Osteoblast (primary cell): ENCODE measurements around the gene GOLGB1. TPM values are rescaled to one million over a fixed set of nuclear protein-coding genes. Genes with fewer than 3 reads are reported as not detected.

Source experiments
- DNase-seq: peaks from one replicate; pipeline ENCODE4 v3.0.0; 2011; ENCODE audit warnings: low spot score, mixed read lengths; ENCODE audit not compliant: insufficient read length; ENCODE audit errors: missing footprints
- H2AFZ ChIP-seq: 2 replicates; pipeline ENCODE4 v1.6.0; 2011; ENCODE audit warnings: mild to moderate bottlenecking, low read length
- H3K27ac ChIP-seq: 2 replicates; pipeline ENCODE4 v1.5.1; 2011; ENCODE audit warnings: mild to moderate bottlenecking, low read depth, low read length, moderate library complexity
- H3K27me3 ChIP-seq: 2 replicates; pipeline ENCODE4 v1.6.0; 2012; ENCODE audit warnings: mild to moderate bottlenecking, control low read depth, inconsistent platforms, low read length, moderate library complexity; ENCODE audit not compliant: insufficient read depth
- H3K36me3 ChIP-seq: 2 replicates; pipeline ENCODE4 v1.5.1; 2011; ENCODE audit warnings: mild to moderate bottlenecking, low read length, control low read depth, moderate library complexity; ENCODE audit not compliant: insufficient read depth
- H3K4me1 ChIP-seq: 2 replicates; pipeline ENCODE4 v1.5.1; 2011; ENCODE audit warnings: mild to moderate bottlenecking, low read length, control low read depth, moderate library complexity; ENCODE audit not compliant: insufficient read depth
- H3K4me2 ChIP-seq: 2 replicates; pipeline ENCODE4 v1.6.0; 2011; ENCODE audit warnings: mild to moderate bottlenecking, low read length; ENCODE audit not compliant: insufficient read depth
- H3K4me3 ChIP-seq: fragments of 200-600 bp; sonication (generic); 3 replicates; pipeline ENCODE4 v1.5.1; 2012; ENCODE audit warnings: mild to moderate bottlenecking, low read length, inconsistent platforms; ENCODE audit not compliant: insufficient read depth
- H3K79me2 ChIP-seq: 2 replicates; pipeline ENCODE4 v1.6.0; 2012; ENCODE audit warnings: mild to moderate bottlenecking, low read length, control low read depth, inconsistent platforms; ENCODE audit not compliant: insufficient read depth
- H3K9me3 ChIP-seq: 2 replicates; pipeline ENCODE4 v1.5.1; 2011; ENCODE audit warnings: low read depth, low read length, control low read depth
- H4K20me1 ChIP-seq: 2 replicates; pipeline ENCODE4 v1.6.0; 2012; ENCODE audit warnings: mild to moderate bottlenecking, low read length, control low read depth; ENCODE audit not compliant: insufficient read depth
- CTCF ChIP-seq: IDR thresholded peaks from 2 replicates; pipeline ENCODE4 v1.5.1; 2011; ENCODE audit warnings: mild to moderate bottlenecking, low read depth, low read length, moderate library complexity; ENCODE audit errors: extremely low read depth
- total RNA-seq: library from RNA; depleted of rRNA; stranded (reverse); fragments of >200 nt; gene quantifications from 2 replicates; pipeline ENCODE4 v1.2.3, GENCODE V29; 2012

The GOLGB1 gene
- total RNA-seq, 1 donor: 70.6 TPM

GRCh38 chr3:121665488-121665887 is 84.1 kb downstream of the GOLGB1 start:
- TF ChIP-seq CTCF: no peak
- no peaks in the 10 kb centered on the region for H3K9me3 ChIP-seq
- H3K4me1 ChIP-seq: no peaks in the 10 kb centered on the region
- peaks cover 62% of the 10 kb centered on the region for H3K36me3 ChIP-seq
- H3K79me2 ChIP-seq: no peaks in the 10 kb centered on the region
- no peak for DNase-seq
- no peaks in the 10 kb centered on the region for H4K20me1 ChIP-seq
- no peak overlapping the region for H2AFZ ChIP-seq
- H3K4me3 ChIP-seq: no peak overlapping the region
- no peak overlapping the region for H3K4me2 ChIP-seq
- no peak overlapping the region for H3K27ac ChIP-seq
- no peaks in the 10 kb centered on the region for H3K27me3 ChIP-seq

DNA sequence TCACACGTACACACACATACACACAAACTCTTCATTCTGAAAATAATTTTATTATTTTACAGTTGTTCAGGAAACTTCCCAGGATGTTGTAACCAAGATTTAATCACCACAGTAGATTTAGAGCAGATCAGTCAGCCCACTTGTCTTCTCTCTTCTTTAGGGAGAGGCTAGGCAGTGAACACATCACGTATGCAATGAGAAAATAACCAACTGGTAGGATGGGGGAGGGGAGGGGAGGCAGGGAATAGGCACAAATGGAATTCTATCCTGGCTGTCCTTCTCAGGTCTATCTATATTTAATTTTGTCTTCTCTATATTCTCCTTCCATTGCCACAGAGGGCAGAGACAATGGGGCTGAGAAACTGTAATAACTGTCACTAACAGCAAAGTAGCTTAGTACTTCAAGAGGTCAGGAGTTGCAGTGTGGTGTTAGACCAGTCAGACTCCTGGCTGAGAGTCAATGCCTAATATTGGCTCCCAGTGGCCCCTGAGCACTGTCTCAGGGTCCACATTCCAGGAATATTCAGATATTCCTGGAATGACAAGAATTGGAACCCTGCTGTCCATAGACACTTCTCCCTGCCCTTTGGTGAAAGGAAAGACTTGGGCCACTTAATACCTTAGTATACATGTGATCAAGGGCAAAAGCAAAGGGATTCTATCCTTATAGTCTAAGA is 86.2 kb downstream of the GOLGB1 start:
- H2AFZ ChIP-seq: no peak overlapping the region
- no peak overlapping the region for H3K4me3 ChIP-seq
- H3K27me3 ChIP-seq: no peaks in the 10 kb centered on the region
- H3K9me3 ChIP-seq: no peaks in the 10 kb centered on the region
- DNase-seq: no peak
- H3K79me2 ChIP-seq: no peaks in the 10 kb centered on the region
- no peaks in the 10 kb centered on the region for H3K4me1 ChIP-seq
- no peak overlapping the region for H3K4me2 ChIP-seq
- no peak for TF ChIP-seq CTCF
- no peak overlapping the region for H3K27ac ChIP-seq
- no peaks in the 10 kb centered on the region for H4K20me1 ChIP-seq
- peaks cover 55% of the 10 kb centered on the region for H3K36me3 ChIP-seq

DNA sequence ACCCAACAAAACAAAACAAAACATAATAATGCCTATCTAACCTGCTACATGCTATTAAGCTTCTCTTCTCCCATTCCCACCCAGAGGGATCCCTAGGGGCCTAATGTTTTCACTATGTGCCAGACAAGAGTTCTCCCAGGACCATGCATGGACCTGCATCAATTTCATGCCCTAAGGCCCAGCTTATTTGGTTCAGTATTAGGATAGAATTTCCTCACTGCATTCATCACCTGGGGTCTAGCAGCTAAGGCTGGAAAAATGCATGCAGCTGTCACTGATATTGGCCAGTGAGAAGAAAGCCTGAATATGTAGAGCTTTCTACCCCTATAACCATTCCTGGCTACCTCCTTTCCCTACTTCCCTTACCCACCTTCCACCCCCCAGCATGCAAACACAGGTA is 86.8 kb downstream of the GOLGB1 start:
- Histone ChIP-seq H3K9me3 (no peaks in the 10 kb centered on the region), H3K4me1 (no peaks in the 10 kb centered on the region), H3K79me2 (no peaks in the 10 kb centered on the region), H3K4me2 (no peak overlapping the region), H3K4me3 (no peak overlapping the region), H3K27me3 (no peaks in the 10 kb centered on the region), H3K27ac (no peak overlapping the region), H4K20me1 (no peaks in the 10 kb centered on the region), H3K36me3 (peaks cover 50% of the 10 kb centered on the region), H2AFZ (no peak overlapping the region)
- no peak for DNase-seq
- no peak for TF ChIP-seq CTCF

GRCh38 chr3:121661376-121661775 is 88.2 kb downstream of the GOLGB1 start:
- Histone ChIP-seq H3K4me3 (no peak overlapping the region), H3K4me2 (no peak overlapping the region), H4K20me1 (no peaks in the 10 kb centered on the region), H3K9me3 (no peaks in the 10 kb centered on the region), H2AFZ (no peak overlapping the region), H3K4me1 (no peaks in the 10 kb centered on the region), H3K27me3 (no peaks in the 10 kb centered on the region), H3K27ac (no peak overlapping the region), H3K36me3 (peaks cover 36% of the 10 kb centered on the region), H3K79me2 (no peaks in the 10 kb centered on the region)
- DNase-seq: no peak
- no peak for TF ChIP-seq CTCF
